ENCODE measurements around the gene TPRG1. TPM values are rescaled to one million over a fixed set of nuclear protein-coding genes. Genes with fewer than 3 reads are reported as not detected.

Gene TPRG1
- total RNA-seq, 4 donors from 2014 or later: 2.3 to 14.9 (median 4.1) TPM; not detected in 1

DNA sequence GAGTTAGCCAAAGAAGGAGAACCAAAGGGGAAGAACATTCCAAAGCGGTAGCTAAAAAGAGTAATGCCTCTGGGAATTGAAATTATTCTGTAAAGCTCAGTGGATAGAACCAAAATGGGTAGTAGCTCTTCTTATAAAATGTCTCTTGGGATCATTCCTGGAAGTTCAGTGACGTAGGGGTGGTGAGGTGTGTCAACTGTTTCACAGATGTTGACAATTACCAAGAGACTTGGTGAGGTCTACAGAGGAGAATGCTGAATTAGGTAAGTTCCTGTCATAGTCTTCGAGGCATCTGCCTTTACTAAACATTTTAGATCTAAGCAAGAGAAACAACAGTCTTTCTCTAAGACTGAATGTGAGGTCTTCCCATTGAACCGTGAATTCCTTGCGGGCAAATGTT is 67.8 kb downstream of the TPRG1 start:
- no peak overlapping the region for H3K4me3 ChIP-seq
- no peaks in the 10 kb centered on the region for H3K4me1 ChIP-seq
- H3K9me3 ChIP-seq: peaks cover 3 to 15% of the 10 kb centered on the region in 2 donors
- no peak overlapping the region for H3K27ac ChIP-seq
- H3K27me3 ChIP-seq: no peaks in the 10 kb centered on the region
- intact Hi-C loops (cut with DNase I; ENCODE audit: low total_unique reads): no loop called here
- in situ Hi-C loops (cut with MboI; ENCODE audit: low pct_ligation_motif_present in 1 of 4, low pct_unique_long_range_greater_than_20kb in 1 of 4, low sequenced_read_pairs in 3 of 4): no loop called here
- TF ChIP-seq EP300 (IDR thresholded peaks at IDR 0.05; ENCODE audit: low read depth): no peak
- no peak for TF ChIP-seq POLR2AphosphoS5 (IDR thresholded peaks at IDR 0.05)
- no peak for TF ChIP-seq POLR2A (IDR thresholded peaks at IDR 0.05)
- TF ChIP-seq, protein P1, sequence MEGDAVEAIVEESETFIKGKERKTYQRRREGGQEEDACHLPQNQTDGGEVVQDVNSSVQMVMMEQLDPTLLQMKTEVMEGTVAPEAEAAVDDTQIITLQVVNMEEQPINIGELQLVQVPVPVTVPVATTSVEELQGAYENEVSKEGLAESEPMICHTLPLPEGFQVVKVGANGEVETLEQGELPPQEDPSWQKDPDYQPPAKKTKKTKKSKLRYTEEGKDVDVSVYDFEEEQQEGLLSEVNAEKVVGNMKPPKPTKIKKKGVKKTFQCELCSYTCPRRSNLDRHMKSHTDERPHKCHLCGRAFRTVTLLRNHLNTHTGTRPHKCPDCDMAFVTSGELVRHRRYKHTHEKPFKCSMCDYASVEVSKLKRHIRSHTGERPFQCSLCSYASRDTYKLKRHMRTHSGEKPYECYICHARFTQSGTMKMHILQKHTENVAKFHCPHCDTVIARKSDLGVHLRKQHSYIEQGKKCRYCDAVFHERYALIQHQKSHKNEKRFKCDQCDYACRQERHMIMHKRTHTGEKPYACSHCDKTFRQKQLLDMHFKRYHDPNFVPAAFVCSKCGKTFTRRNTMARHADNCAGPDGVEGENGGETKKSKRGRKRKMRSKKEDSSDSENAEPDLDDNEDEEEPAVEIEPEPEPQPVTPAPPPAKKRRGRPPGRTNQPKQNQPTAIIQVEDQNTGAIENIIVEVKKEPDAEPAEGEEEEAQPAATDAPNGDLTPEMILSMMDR (IDR thresholded peaks at IDR 0.05): no peak
- no peaks in the 10 kb centered on the region for H3K36me3 ChIP-seq
- DNase-seq: no peak
- WGBS, 2 donors (ENCODE audit: low coverage in 1 of 2): 91 to 93% methylated on average over 5 of the region's 5 CpGs

DNA sequence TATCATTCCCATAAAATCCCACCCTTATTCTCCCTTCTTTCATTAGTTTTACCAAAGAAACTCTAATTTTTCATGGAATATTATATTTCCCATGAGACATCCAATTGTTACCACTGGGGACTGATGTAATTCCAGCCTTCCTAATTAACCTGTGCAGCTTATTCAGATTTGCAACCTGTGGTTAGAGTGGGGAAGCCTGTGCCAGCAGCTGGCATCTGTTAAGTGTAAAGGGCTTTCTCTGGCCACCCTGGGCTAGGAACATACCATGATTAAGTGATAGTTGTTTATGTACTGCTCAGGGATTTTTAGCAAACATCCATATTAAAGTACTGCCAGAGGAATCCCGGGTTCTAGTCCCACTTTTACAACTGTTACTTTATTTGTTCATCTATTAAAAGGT is 78.2 kb downstream of the TPRG1 start:
- 57% methylated on average over 1 of the region's 1 CpG; no CpG with 5 or more reads in 1 of the 2 donors for WGBS, 2 donors (ENCODE audit: low coverage in 1 of 2)
- Histone ChIP-seq H3K4me3 (no peak overlapping the region), H3K36me3 (no peaks in the 10 kb centered on the region), H3K4me1 (no peaks in the 10 kb centered on the region), H3K27ac (no peak overlapping the region), H3K27me3 (no peaks in the 10 kb centered on the region), H3K9me3 (no peaks in the 10 kb centered on the region)
- TF ChIP-seq POLR2A (IDR thresholded peaks at IDR 0.05): no peak
- TF ChIP-seq, protein P1 (IDR thresholded peaks at IDR 0.05): no peak
- TF ChIP-seq POLR2AphosphoS5 (IDR thresholded peaks at IDR 0.05): no peak
- TF ChIP-seq EP300 (IDR thresholded peaks at IDR 0.05; ENCODE audit: low read depth): no peak
- intact Hi-C loops (cut with DNase I; ENCODE audit: low total_unique reads): no loop called here
- in situ Hi-C loops (cut with MboI; ENCODE audit: low pct_ligation_motif_present in 1 of 4, low pct_unique_long_range_greater_than_20kb in 1 of 4, low sequenced_read_pairs in 3 of 4): loop anchor here in 3 of 4 donors (25.0 kb wide), 1 partner anchor 687 kb away; no protein-coding TSS in a partner anchor
- DNase-seq: no peak

DNA sequence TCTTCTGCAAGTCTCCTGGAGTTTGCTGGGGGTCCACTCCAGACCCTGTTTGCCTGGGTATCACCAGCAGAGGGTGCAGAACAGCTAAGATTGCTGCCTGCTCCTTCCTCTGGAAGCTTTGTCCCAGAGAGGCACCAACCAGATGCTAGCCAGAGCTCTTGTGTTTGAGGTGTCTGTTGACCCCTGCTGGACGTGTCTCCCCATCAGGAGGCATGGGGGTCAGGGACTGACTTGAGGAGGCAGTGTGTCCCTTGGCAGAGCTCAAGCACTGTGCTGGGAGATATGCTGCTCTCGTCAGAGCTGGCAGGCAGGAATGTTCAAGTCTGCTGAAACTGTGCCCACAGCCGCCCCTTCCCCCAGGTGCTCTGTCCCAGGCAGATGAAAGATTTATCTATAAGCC is 86.5 kb downstream of the TPRG1 start:
- in situ Hi-C loops (cut with MboI; ENCODE audit: low pct_ligation_motif_present in 1 of 4, low pct_unique_long_range_greater_than_20kb in 1 of 4, low sequenced_read_pairs in 3 of 4) (loop anchor here in 3 of 4 donors (25.0 kb wide), 1 partner anchor 679 kb away; no protein-coding TSS in a partner anchor), intact Hi-C loops (cut with DNase I; ENCODE audit: low total_unique reads) (no loop called here)
- Histone ChIP-seq H3K4me1 (no peaks in the 10 kb centered on the region), H3K4me3 (no peak overlapping the region), H3K27ac (no peak overlapping the region), H3K9me3 (no peaks in the 10 kb centered on the region), H3K36me3 (no peaks in the 10 kb centered on the region), H3K27me3 (no peaks in the 10 kb centered on the region)
- no peak for TF ChIP-seq POLR2AphosphoS5 (IDR thresholded peaks at IDR 0.05)
- TF ChIP-seq EP300 (IDR thresholded peaks at IDR 0.05; ENCODE audit: low read depth): no peak
- TF ChIP-seq, protein P1 (IDR thresholded peaks at IDR 0.05): no peak
- no peak for TF ChIP-seq POLR2A (IDR thresholded peaks at IDR 0.05)
- no peak for DNase-seq
- 85% methylated on average over 3 of the region's 3 CpGs; no CpG with 5 or more reads in 1 of the 2 donors for WGBS, 2 donors (ENCODE audit: low coverage in 1 of 2)

DNA sequence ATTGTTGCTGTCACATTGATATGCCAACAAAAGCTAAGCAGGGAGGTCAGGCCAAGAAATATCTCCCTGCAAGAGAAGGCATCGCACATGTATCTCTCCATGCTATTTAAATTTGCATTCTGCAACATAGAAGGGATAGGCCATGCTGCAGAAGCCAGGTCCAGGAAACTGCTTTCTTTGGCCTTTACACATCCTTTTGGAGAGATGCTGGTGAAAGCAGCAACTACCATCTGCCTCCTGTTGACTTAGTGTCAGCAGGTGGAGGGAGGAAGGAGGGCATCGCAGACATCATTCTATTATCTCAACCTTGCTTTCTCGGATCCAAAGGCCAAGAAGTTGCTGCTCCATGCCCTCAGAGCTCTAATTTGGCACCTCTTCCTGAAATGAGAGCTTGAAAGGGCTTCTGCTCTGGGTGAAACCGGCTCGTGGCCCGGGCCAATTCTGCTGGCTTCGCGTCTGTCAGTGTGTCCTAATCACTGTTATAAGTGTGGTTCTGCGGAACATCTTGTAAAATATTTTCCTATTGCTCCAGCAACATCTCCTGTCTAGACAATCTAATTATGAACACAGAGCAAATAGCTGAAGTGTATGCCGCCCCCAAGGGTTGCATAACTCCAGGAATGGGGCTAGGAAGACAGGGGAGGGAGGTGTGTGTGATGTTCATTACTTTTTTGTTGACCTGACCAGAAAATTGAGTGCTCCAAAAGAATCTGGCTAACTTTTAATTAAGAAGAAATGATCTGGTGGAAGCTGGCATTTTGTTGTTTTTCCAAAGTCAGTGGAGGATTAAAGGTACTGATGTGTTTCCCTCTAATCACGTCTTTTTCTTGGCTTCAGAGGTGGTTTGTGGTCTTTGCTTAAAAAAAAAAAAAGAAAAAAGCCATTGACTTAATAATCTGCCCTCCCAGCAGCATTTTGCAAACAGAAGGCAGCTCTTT is 89.1 kb downstream of the TPRG1 start:
- DNase-seq: no peak
- no peaks in the 10 kb centered on the region for H3K4me1 ChIP-seq
- intact Hi-C loops (cut with DNase I; ENCODE audit: low total_unique reads) (no loop called here), in situ Hi-C loops (cut with MboI; ENCODE audit: low pct_ligation_motif_present in 1 of 4, low pct_unique_long_range_greater_than_20kb in 1 of 4, low sequenced_read_pairs in 3 of 4) (loop anchor here (10.0 to 25.0 kb wide), 2 partner anchors 676 to 684 kb away; no protein-coding TSS in a partner anchor)
- no peaks in the 10 kb centered on the region for H3K9me3 ChIP-seq
- H3K36me3 ChIP-seq: no peaks in the 10 kb centered on the region
- H3K4me3 ChIP-seq: no peak overlapping the region
- no peaks in the 10 kb centered on the region for H3K27me3 ChIP-seq
- WGBS, 2 donors (ENCODE audit: low coverage in 1 of 2): 78 to 92% methylated on average over 4 to 11 of the region's 11 CpGs
- H3K27ac ChIP-seq: no peak overlapping the region
- TF ChIP-seq, protein P1 (IDR thresholded peaks at IDR 0.05): no peak
- TF ChIP-seq POLR2A (IDR thresholded peaks at IDR 0.05): no peak
- no peak for TF ChIP-seq POLR2AphosphoS5 (IDR thresholded peaks at IDR 0.05)
- TF ChIP-seq EP300 (IDR thresholded peaks at IDR 0.05; ENCODE audit: low read depth): no peak
